Thoracic aorta (tissue), 2 donors: ENCODE measurements around the gene ANKRD31. TPM values are rescaled to one million over a fixed set of nuclear protein-coding genes. Genes with fewer than 3 reads are reported as not detected.
"Not testable (repeated sequence)": the region's sequence is repeated elsewhere in the genome, so short reads cannot be mapped to it uniquely, and the experiment has no call there.

Experiments used
- ATAC-seq: fragments of 150-250 bp; one replicate; pipeline ENCODE4 v1.8.0; 2017; ENCODE audit warnings: low read depth; ENCODE audit not compliant: insufficient number of reproducible peaks, low FRiP score
- DNase-seq: peaks from one replicate; pipeline ENCODE4 v3.0.0-alpha.2; 2020; ENCODE audit warnings: low spot score
- H3K27ac ChIP-seq, 2 donors: fragments of 200-600 bp; sonication (generic); 1 replicate in 1 of 2; 2 replicates in 1 of 2; pipeline ENCODE4 v1.5.1; 2016; ENCODE audit warnings: mild to moderate bottlenecking in 2 of 2, moderate library complexity in 2 of 2
- H3K27me3 ChIP-seq: fragments of 200-600 bp; sonication (generic); replicated peaks from 2 replicates; pipeline ENCODE4 v1.6.0; 2016; ENCODE audit warnings: mild to moderate bottlenecking; ENCODE audit not compliant: insufficient read depth
- H3K36me3 ChIP-seq: fragments of 200-600 bp; sonication (generic); one replicate; pipeline ENCODE4 v1.5.1; 2016
- H3K4me1 ChIP-seq, 2 donors: fragments of 200-600 bp; sonication (generic); 1 replicate in 1 of 2; 2 replicates in 1 of 2; pipeline versions ENCODE4 v1.5.1 to v1.6.0; 2016; ENCODE audit warnings: low read depth in 2 of 2, mild to moderate bottlenecking in 1 of 2; ENCODE audit not compliant: control insufficient read depth in 1 of 2
- H3K4me3 ChIP-seq: fragments of 200-600 bp; sonication (generic); 2 replicates; pipeline ENCODE4 v1.5.1; 2016; ENCODE audit warnings: mild to moderate bottlenecking
- H3K9me3 ChIP-seq: fragments of 200-600 bp; sonication (generic); 2 replicates; pipeline ENCODE4 v1.5.1; 2016
- total RNA-seq, 2 donors: library from RNA; depleted of rRNA; stranded (reverse); fragments of >200 nt; gene quantifications; one replicate each; pipeline versions ENCODE4 v1.1.0 to v1.2.3, GENCODE V29; 2016
- TF ChIP-seq, protein P1 (sequence below): fragments of 200-600 bp; sonication (generic); IDR thresholded peaks from one replicate; pipeline ENCODE4 v1.5.1; 2019; ENCODE audit warnings: antibody characterized with exemption

ANKRD31 gene
- total RNA-seq, 2 donors from 2014 or later = 0.14 TPM; not detected in 1

DNA sequence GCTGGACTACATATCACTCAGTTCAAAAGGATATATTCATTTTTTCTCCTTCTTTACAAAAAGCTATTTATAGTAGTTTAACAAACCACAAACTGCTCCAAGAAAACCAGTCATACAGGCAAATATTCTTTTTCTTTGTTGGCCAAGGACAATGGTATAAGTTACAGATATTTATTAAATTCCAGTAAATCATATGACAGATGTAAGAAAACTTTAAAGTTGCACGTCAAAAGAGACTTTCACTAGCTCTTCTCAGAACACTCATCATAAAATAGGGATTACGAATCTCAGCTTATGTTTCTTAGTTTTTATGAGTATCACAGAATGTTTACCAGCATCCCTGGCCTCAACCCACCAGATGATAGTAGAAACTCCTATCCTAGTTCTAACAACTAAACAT lies 67.2 kb downstream of the ANKRD31 start:
- H3K27me3 ChIP-seq = no peaks in the 10 kb centered on the region
- H3K9me3 ChIP-seq = peaks cover 2% of the 10 kb centered on the region
- H3K4me1 ChIP-seq = no peaks in the 10 kb centered on the region
- no peak overlapping the region for H3K27ac ChIP-seq
- H3K36me3 ChIP-seq = no peaks in the 10 kb centered on the region
- ATAC-seq (no peak), DNase-seq (no peak)
- H3K4me3 ChIP-seq = no peak overlapping the region
- TF ChIP-seq, protein P1, sequence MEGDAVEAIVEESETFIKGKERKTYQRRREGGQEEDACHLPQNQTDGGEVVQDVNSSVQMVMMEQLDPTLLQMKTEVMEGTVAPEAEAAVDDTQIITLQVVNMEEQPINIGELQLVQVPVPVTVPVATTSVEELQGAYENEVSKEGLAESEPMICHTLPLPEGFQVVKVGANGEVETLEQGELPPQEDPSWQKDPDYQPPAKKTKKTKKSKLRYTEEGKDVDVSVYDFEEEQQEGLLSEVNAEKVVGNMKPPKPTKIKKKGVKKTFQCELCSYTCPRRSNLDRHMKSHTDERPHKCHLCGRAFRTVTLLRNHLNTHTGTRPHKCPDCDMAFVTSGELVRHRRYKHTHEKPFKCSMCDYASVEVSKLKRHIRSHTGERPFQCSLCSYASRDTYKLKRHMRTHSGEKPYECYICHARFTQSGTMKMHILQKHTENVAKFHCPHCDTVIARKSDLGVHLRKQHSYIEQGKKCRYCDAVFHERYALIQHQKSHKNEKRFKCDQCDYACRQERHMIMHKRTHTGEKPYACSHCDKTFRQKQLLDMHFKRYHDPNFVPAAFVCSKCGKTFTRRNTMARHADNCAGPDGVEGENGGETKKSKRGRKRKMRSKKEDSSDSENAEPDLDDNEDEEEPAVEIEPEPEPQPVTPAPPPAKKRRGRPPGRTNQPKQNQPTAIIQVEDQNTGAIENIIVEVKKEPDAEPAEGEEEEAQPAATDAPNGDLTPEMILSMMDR = no peak

DNA sequence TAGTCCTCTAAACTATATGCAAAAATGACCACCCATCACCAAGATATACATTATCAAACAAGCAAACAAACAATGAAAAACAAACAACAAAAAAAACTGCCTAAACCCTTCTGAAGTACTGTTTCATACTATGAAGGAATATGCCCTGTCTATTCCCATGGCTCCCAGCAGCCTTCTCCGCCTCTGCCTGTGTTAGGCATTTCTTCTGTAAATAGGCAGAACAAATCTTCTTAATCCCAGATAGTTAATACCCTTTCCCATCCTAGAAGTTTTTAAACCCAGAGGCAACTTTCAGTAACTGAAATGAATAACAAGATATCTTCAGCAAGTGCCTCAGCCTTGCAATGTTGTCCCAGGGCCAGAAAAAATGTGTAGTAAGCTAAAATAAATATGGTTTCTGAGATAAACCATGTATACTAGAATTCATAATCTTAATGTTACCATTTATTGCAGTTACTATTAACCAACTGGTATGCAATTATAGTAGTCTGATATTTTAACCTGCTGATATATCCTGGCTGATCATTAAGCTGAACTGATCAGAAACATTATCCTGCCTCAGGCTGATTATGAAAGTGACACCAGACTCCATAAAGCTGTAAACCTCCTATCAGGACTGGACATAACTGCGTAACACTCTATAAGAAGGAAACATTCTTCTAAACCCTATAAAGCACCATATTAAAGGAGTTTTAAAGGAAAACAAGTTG lies 68.5 kb downstream of the ANKRD31 start:
- Histone ChIP-seq H3K36me3 (no peaks in the 10 kb centered on the region), H3K4me3 (no peak overlapping the region), H3K27me3 (no peaks in the 10 kb centered on the region), H3K4me1 (no peaks in the 10 kb centered on the region), H3K9me3 (no peaks in the 10 kb centered on the region), H3K27ac (no peak overlapping the region)
- DNase-seq (no peak), ATAC-seq (no peak)
- TF ChIP-seq, protein P1 = no peak

DNA sequence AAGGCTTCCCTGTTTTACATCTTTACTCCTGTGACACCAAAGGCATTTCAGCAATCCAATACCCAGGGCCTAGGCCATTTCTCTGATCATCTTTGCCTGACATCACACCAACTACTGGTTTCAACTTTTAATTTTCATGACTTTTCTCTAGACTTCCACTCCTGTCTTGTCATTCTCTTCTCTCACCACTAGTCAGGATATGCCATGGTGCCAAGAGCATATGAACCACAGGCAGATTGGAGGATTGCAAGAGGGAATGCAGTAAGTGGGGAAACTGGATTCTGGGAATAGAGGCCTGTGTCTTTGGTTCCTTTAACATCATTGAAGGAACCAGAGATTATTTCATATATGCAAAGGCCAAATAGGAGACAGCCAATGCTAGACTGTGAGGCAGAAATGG lies 69.3 kb downstream of the ANKRD31 start:
- H3K4me1 ChIP-seq = no peaks in the 10 kb centered on the region
- DNase-seq (no peak), ATAC-seq (no peak)
- H3K27me3 ChIP-seq = no peaks in the 10 kb centered on the region
- H3K4me3 ChIP-seq = no peak overlapping the region
- H3K27ac ChIP-seq = no peak overlapping the region
- no peaks in the 10 kb centered on the region for H3K36me3 ChIP-seq
- H3K9me3 ChIP-seq = no peaks in the 10 kb centered on the region
- TF ChIP-seq, protein P1 = no peak

DNA sequence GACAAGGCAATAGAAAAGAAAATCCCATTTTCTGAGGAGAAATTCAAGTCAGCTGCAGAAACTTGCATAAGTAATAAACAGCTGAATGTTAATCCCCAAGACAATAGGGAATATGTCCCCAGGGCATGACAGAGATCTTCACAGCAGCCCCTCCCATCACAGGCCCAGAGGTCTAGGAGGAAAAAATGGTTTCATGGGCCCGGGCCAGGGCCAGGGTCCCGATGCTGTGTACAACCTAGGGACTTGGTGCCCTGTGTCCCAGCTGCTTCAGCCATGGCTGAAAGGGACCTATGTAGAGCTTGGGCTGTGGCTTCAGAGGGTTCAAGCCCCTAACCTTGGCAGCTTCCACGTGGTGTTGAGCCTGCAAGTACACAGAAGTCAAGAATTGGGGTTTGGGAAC lies 75.2 kb downstream of the ANKRD31 start:
- not testable (repeated sequence) for DNase-seq, H3K4me3 ChIP-seq, H3K27ac ChIP-seq, H3K36me3 ChIP-seq, ATAC-seq, H3K27me3 ChIP-seq, H3K4me1 ChIP-seq
- peaks cover 12% of the 10 kb centered on the region for H3K9me3 ChIP-seq

DNA sequence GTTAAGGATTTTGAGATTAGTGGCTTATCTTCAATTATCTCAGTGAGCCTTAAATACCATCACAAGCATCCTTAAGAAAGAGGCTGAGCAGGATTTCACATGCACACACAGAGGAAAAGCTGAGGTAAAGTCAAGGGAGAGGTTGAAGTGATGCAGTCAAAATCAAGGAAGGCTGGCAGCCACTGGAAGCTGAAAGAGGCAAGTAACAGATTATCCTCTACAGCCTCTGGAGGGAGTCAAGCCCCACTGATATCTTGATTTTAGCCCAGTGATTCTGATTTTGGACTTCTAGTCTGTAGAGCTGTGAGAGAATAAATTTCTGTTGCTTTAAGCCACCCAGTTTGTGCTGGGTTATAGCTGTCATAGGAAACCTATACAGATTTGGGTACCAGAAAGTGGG lies 80.1 kb downstream of the ANKRD31 start:
- ATAC-seq (no peak), DNase-seq (no peak)
- Histone ChIP-seq H3K36me3 (no peaks in the 10 kb centered on the region), H3K27ac (no peak overlapping the region), H3K9me3 (peaks cover 10% of the 10 kb centered on the region), H3K4me1 (no peaks in the 10 kb centered on the region), H3K4me3 (no peak overlapping the region), H3K27me3 (no peaks in the 10 kb centered on the region)
- TF ChIP-seq, protein P1 = no peak

DNA sequence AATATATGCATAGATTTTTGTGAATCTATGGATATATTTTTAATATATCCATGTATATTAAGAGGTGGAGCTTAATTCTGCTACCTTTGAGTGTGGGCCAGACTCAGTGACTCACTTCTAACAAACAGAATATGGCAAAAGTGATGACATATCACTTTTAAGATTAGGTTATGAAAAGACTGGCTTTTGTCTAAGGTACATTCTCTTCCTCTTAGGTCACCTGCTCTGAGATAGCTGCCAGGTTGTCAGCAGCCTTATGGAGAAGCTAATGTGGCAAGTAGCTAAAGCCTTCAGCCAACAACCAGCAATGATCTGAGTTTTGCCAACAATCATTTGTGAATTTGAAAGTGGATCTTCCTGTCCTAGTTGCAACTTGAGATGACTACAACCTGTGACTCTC lies 83.8 kb downstream of the ANKRD31 start:
- Histone ChIP-seq H3K4me3 (no peak overlapping the region), H3K36me3 (no peaks in the 10 kb centered on the region), H3K27ac (no peak overlapping the region), H3K27me3 (no peaks in the 10 kb centered on the region), H3K4me1 (no peaks in the 10 kb centered on the region), H3K9me3 (no peaks in the 10 kb centered on the region)
- ATAC-seq = no peak
- DNase-seq = no peak
- TF ChIP-seq, protein P1 = no peak
